NK-92 treated with Interleukin-12 subunit alpha and Interleukin-12 subunit beta, amount 100 ng/mL, for 24 hours (cell line): ENCODE data around the gene RTL1.

Experiments
- DNase-seq: peaks from one replicate; lab custom pipeline; 2025; lab: John Stamatoyannopoulos, UW

RTL1 gene

DNA sequence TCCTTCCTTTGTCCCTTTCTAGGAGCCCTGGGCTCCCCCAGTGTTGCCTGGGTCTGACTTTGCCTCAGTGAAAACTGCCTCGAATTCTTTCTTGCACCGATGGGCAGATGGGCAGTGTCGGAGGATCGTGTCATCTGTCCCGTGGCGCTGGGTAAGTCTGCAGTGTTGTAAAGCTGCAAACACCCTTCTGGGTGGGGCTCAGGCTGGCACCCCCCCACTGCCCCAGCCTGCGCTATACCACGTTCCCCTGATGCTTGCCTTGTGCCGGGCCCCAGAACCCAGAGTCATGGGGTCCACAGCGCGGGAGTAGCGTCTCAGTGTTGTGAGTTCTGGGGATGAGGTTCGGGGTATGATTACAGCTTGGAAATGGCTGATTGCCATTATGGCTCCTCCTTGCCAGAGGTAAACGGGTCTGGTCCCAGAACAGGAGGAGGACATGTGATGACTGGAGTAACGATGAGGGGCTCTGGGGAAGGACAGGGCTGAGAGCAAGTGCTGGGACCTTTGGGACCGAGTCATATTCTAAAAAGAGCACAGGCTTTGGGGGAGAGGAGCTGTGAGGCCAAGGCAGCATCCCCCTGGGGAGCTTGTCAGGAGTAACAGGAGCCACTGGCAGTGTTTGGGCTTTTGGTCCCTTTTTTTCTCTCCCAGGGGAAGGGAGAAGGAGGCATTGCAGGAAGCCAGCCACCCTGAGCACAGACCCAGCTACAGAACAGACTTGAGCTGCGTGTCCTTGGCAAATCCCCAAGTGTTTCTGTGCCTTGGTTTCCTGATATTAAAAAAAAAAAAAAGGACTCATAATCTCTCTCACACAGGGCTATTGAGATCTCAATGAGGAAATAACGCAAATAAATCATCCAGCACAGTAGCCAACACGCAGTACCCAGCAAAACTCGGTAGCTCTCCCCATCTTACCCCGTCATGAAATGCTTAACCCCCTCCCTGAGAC is 4.3 kb downstream of the RTL1 start:
- DNase-seq = no peak

GRCh38 chr14:100898465-100898864 is 5.1 kb downstream of the RTL1 start:
- DNase-seq = no peak

GRCh38 chr14:100896369-100897060 is 7.0 kb downstream of the RTL1 start:
- DNase-seq = no peak

GRCh38 chr14:100895411-100895810 is 8.1 kb downstream of the RTL1 start:
- no peak for DNase-seq

DNA sequence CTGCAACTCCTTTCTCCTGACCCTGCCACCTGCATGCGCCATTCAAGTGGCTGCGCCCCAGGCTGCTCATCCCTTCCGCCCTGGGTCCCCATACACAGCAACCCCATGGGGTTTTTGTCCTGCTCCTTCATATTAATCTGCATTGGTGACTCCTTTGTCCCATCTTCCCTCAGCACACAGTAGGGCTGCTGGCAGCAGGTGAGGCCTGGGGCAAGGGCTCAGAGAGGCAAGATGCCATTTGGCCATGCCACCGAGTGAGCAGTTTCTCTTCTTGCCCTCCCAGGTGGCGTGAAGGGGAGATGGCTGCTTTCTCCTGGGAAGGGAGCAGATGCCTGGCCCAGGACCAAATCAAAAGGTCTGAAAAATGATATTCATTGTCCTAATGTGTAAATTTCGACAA is 9.1 kb downstream of the RTL1 start:
- DNase-seq = no peak

- DNase-seq = no peak
Observed at GRCh38 chr14:100893760-100894159, 9.8 kb downstream of the RTL1 start.

GRCh38 chr14:100893228-100893601 is 10.3 kb downstream of the RTL1 start:
- no peak for DNase-seq

DNA sequence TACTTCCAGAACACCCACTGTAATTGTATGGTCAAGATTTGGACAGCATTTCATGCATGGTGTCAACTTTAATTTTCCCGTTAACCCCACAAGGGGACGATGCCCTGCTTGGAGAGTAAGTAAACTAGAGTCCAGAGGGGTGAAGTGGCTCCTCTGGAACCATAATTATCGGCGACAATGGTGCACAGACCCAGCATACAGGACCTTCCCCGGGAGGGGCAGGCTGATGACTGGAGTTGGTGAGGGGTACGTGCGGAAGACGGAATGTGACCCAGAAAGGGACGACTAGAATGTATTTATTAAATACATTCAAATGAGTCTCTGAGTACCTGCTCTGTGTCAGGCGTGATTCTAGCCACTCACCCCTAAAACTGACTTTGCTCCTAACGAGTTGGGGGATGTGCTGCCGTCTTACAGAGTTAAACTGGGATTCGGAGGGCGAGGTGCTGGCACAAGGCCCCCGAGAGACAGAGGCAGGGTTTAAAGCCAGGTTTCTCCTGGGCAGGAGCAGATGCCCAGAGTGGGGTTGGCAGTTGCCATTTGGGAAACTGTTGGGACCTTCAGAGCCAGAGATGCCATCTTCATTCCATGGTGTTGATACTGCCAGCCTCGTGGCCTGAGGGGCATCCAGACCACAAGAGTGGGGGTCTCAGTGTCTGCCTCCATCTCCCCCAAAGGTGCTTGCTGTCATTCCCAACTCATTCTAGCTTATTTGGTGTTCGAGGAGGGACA is 10.9 kb downstream of the RTL1 start:
- no peak for DNase-seq

DNA sequence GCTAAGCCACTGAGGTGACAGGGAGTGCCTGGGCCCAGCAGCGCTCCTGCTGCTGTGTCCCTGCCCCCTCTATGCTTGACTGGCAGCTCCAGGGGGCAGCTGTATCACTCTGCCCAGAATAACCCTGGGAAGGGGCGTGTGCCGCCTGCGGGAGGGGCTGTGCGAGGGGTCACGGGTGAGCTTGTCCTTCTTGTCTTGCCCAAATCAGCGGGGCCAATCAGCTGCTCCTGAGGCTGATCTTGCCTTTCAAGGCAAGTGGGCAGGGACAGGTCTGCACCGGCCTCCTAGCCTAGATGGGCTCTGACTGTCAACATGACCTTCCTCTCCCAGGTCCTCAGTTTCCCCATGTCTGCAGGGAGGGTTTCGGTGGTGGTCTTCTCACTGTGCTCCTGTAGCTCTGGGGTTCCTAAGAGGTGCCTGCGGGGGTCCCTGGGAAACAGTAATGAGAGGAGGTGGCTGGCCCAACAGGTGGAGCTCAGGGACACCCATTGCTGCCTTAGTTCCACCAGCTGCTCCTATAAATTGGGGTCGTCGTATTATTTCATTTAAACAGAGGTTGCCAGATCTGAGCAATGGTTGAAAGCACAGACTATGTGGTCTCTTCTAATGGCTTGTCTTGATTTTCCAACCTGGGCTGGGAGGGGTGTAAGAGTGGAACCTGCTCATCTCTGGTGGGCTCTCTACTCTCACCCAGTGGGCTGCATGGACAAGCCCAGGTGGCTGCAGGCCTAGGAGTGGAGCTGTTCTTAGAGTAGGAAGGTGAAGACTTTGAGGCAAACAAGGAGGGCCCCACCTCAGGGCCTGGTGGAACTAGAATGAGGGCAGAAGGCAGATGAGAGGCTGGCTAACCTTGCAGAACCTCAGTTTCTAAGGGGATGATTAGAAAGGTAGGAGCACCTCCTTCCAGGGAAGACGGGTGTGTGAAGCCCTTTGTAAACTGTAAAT is 11.7 kb downstream of the RTL1 start:
- no peak for DNase-seq

DNA sequence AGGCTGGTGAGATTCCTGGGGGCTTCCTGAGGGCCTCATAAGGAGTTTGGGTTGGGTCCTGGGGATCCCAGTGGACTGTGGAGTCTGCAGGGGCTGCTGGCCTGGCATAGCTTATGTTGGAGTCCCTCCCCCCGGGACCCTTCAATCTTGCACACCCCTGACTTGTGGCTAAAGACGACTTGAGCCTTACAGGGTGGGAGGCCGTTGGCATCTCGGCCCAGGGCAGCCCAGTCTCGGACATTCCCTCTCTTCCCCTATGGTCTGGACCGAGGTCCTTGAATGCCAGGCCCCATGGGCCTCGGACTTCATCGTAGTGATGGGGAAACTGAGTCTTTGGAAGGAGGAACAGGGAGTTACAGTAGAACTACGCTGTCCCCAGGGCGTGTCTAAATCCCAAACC is 12.5 kb downstream of the RTL1 start:
- DNase-seq = no peak

- no peak for DNase-seq
Observed at GRCh38 chr14:100890061-100890850, 13.3 kb downstream of the RTL1 start.

DNA sequence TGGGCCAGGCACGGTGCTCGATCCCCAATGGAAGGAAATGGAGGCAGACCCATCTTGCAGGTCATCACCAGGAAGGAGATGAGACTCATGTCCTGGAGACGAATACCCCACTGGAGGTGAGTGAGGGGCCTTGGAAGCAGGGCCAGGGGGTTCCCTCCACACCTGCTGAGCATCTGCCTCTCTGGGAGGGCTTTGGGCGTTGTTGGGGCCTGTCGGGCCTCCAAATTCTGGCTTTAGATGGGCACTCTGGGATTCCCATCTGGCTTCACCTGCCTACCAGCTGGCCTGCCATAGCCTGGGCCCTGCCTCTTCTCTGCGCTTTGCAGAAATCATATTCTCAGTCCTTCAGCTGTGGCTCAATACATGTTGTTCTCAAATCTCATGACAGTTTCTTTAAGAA is 13.9 kb downstream of the RTL1 start:
- no peak for DNase-seq

GRCh38 chr14:100888789-100889315 is 14.7 kb downstream of the RTL1 start:
- DNase-seq = no peak

DNA sequence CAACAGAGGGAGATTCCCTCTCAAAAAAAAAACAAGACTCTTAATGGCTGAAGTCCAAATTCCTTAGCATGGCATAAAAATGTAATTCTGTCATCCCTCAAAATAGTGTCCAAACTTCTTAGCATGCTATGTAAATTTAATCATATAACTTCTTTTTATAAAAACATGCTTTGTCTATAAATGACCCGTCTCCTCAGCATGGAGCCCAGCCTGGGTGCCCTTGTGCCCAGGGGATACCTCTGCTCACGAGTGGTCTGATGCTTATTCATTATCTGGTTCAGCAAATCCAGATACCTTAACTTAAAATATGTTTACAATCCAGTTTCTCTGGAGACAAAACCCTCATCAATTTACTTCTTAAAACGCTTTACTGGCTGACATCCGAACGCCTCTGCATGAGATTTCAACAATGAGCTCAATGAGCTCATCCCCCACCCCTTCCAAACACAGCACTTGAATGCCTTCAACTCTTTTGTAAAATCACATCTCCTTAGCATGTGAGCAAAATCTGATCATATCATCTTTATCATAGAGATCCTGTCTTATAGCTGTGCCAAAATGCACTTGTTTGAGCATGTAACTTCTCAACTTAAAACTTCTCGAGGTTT is 15.7 kb downstream of the RTL1 start:
- DNase-seq = no peak

DNA sequence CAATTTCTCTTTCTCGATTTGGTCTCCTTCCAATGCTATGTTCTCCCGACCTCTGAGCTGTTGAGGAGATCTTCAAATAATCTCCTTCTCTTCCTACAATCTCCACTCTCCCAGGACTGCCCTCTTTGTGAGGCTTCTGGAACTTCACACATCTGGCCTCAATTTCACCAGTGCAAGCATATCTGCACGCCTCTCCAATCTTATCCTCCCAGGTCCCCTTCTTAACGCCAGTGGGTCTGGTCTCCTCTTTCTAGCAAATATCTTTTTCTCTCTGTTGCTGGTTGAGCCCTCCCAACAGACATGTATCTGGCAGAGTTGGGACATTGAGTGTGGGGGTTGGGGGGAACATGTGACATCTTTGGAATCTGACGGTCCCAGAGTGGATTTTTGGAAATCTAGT is 17.9 kb downstream of the RTL1 start:
- no peak for DNase-seq

- no peak for DNase-seq
Observed at GRCh38 chr14:100885196-100885595, 18.3 kb downstream of the RTL1 start.

GRCh38 chr14:100884456-100884855 is 19.1 kb downstream of the RTL1 start:
- DNase-seq = no peak

- DNase-seq = no peak
Observed at GRCh38 chr14:100883789-100884101, 19.8 kb downstream of the RTL1 start.

- no peak for DNase-seq
Observed at GRCh38 chr14:100882991-100883788, 20.3 kb downstream of the RTL1 start.
